Brain microvascular endothelial cell (primary cell): ENCODE measurements around the gene R3HCC1L.

Experiments used
- DNase-seq: peaks from one replicate; pipeline ENCODE4 v3.0.0-alpha.2; 2020
- H3K27ac ChIP-seq: fragments of 250-450 bp; sonication (Bioruptor Pico); 2 replicates; pipeline ENCODE4 v1.5.1; 2020; ENCODE audit warnings: mild to moderate bottlenecking, moderate library complexity
- H3K27me3 ChIP-seq: fragments of 250-450 bp; sonication (Bioruptor Pico); replicated peaks from 2 replicates; pipeline ENCODE4 v1.5.1; 2020; ENCODE audit warnings: mild to moderate bottlenecking
- H3K36me3 ChIP-seq: fragments of 250-450 bp; sonication (Bioruptor Pico); replicated peaks from 2 replicates; pipeline ENCODE4 v1.5.1; 2020; ENCODE audit warnings: mild to moderate bottlenecking
- H3K4me3 ChIP-seq: 2 replicates; pipeline ENCODE4 v1.5.1; 2011; ENCODE audit warnings: low read depth, mild to moderate bottlenecking, control low read depth, low read length, moderate library complexity
- CTCF ChIP-seq: IDR thresholded peaks from 2 replicates; pipeline ENCODE4 v1.5.1; 2011; ENCODE audit warnings: low read depth, mild to moderate bottlenecking, moderate library complexity, low read length, control low read depth, inconsistent platforms; ENCODE audit errors: missing control alignments
- in situ Hi-C: cut with HindIII; loops from 2 replicates; pipeline ENCODE4 v1.10.0; 2017; ENCODE audit warnings: low sequenced_read_pairs, low pct_ligation_motif_present

The R3HCC1L gene

DNA sequence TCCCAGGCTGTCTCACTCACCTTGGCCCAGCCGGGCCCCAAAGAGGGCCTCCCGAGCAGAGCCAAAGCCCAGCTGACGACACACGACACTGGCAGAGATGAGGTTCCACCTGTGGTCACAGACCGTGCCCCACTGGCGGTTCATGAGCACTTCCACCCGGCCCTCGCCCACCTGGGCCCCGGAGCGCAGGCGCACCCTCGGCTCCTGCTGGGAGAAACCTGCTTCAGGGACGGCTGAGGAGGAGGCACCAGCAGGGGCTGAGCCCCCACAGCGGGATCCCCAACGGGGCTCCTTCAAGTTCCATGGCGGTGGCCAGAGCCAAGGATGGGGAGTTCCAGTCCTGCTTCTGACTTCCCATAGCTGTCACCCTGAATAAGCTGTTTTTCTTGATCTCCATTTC, 123.5 kb downstream of the R3HCC1L start:
- no peak for DNase-seq
- TF ChIP-seq CTCF, result no peak
- Histone ChIP-seq H3K4me3 (no peak overlapping the region), H3K36me3 (no peaks in the 10 kb centered on the region), H3K27ac (no peak overlapping the region), H3K27me3 (no peaks in the 10 kb centered on the region)
- in situ Hi-C loops, result no loop called here

- H3K27me3 ChIP-seq, result no peaks in the 10 kb centered on the region
- no peak overlapping the region for H3K27ac ChIP-seq
- no peaks in the 10 kb centered on the region for H3K36me3 ChIP-seq
- in situ Hi-C loops, result no loop called here
- TF ChIP-seq CTCF, result no peak
- no peak for DNase-seq
- no peak overlapping the region for H3K4me3 ChIP-seq
Observed at GRCh38 chr10:98258683-98259454, 124.4 kb downstream of the R3HCC1L start.

GRCh38 chr10:98259606-98260315, 125.3 kb downstream of the R3HCC1L start:
- no peak overlapping the region for H3K27ac ChIP-seq
- no peak overlapping the region for H3K4me3 ChIP-seq
- in situ Hi-C loops, result no loop called here
- H3K27me3 ChIP-seq, result no peaks in the 10 kb centered on the region
- H3K36me3 ChIP-seq, result no peaks in the 10 kb centered on the region
- DNase-seq, result no peak
- TF ChIP-seq CTCF, result no peak

GRCh38 chr10:98260350-98260749, 125.9 kb downstream of the R3HCC1L start:
- in situ Hi-C loops, result no loop called here
- H3K36me3 ChIP-seq, result no peaks in the 10 kb centered on the region
- no peak for DNase-seq
- H3K4me3 ChIP-seq, result no peak overlapping the region
- TF ChIP-seq CTCF, result no peak
- no peaks in the 10 kb centered on the region for H3K27me3 ChIP-seq
- H3K27ac ChIP-seq, result no peak overlapping the region

DNA sequence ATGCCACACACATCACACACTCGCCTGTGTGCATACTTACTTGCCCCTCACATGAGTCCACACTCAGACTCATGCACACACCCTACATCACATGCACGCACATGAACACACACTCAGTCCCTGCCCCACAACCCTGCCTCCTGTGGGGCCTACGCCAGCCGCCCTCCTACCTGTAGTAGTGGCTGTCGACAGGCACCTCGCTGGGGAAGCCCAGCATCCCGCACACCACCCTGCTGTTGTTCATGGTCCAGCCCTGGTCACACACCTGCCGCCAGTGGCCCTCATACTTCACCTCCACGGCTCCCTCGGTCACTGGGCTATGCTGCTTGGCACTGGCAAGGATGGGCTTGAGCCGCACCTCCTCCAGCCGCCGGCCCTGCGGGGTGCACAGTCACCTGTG, 126.3 kb downstream of the R3HCC1L start:
- Histone ChIP-seq H3K27me3 (no peaks in the 10 kb centered on the region), H3K36me3 (no peaks in the 10 kb centered on the region), H3K27ac (no peak overlapping the region), H3K4me3 (no peak overlapping the region)
- TF ChIP-seq CTCF, result no peak
- DNase-seq, result no peak
- in situ Hi-C loops, result no loop called here
